ENCODE data around the gene SCYGR2. TPM values are rescaled to one million over a fixed set of nuclear protein-coding genes. Genes with fewer than 3 reads are reported as not detected.

SCYGR2 gene
- total RNA-seq, 1 experiment from 2014 or later, result not detected

DNA sequence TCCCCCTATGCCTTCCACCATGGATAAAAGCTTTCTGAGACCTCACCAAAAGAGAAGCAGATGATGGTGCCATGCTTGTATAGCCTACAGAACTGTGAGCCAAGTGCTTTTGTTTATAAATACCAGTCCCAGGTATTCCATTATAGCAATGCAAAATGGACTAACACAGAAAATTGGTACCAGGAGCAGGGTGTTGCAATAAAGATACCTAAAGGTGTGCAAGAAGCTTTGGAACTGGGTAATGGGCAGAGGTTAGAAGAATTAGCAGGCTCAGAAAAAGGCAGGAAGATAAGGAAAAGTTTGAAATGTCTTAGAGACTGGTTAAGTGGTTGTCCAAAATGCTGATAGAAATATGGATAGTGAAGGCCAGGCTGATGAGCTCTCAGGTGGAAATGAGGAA lies 16.3 kb upstream of the SCYGR2 start:
- Histone ChIP-seq H3K9ac (ENCODE audit: low read length) (no peak overlapping the region), H3K4me2 (ENCODE audit: low read length) (no peak overlapping the region), H3F3A (ENCODE audit: low read length, unreplicated experiment) (no peaks in the 10 kb centered on the region), H3K4me3 (ENCODE audit: low read length) (no peak overlapping the region), H3K79me2 (ENCODE audit: low read length) (no peaks in the 10 kb centered on the region), H3K27ac (ENCODE audit: low read length) (no peak overlapping the region), H4K20me1 (ENCODE audit: low read length) (no peaks in the 10 kb centered on the region), H2AFZ (ENCODE audit: low read length) (no peak overlapping the region), H3K36me3 (ENCODE audit: low read depth, low read length) (no peaks in the 10 kb centered on the region), H3K27me3 (ENCODE audit: low read length) (no peaks in the 10 kb centered on the region), H3K9me2 (replicated peaks; ENCODE audit: low read length) (no peaks in the 10 kb centered on the region), H3K9me3 (ENCODE audit: low read length) (no peaks in the 10 kb centered on the region), H3K4me1 (ENCODE audit: insufficient read depth, low read length) (no peaks in the 10 kb centered on the region)
- no TSS peak for BruUV-seq (replicated peaks)
- intact Hi-C loops (cut with micrococcal nuclease), result no loop called here
- TF ChIP-seq EZH2phosphoT487 (IDR thresholded peaks at IDR 0.05; ENCODE audit: borderline replicate concordance, low read length), result no peak
- TF ChIP-seq, protein P1, sequence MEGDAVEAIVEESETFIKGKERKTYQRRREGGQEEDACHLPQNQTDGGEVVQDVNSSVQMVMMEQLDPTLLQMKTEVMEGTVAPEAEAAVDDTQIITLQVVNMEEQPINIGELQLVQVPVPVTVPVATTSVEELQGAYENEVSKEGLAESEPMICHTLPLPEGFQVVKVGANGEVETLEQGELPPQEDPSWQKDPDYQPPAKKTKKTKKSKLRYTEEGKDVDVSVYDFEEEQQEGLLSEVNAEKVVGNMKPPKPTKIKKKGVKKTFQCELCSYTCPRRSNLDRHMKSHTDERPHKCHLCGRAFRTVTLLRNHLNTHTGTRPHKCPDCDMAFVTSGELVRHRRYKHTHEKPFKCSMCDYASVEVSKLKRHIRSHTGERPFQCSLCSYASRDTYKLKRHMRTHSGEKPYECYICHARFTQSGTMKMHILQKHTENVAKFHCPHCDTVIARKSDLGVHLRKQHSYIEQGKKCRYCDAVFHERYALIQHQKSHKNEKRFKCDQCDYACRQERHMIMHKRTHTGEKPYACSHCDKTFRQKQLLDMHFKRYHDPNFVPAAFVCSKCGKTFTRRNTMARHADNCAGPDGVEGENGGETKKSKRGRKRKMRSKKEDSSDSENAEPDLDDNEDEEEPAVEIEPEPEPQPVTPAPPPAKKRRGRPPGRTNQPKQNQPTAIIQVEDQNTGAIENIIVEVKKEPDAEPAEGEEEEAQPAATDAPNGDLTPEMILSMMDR (conservative IDR thresholded peaks at IDR 0.05; ENCODE audit: low read depth, low read length), result no peak
- TF ChIP-seq EZH2 (IDR thresholded peaks at IDR 0.05; ENCODE audit: low read length, unreplicated experiment), result no peak
- ChIA-PET CTCF (no interaction called here), POLR2A (ENCODE audit: unreplicated experiment) (no interaction called here)
- DNase-seq (no peak), ATAC-seq (no peak)

DNA sequence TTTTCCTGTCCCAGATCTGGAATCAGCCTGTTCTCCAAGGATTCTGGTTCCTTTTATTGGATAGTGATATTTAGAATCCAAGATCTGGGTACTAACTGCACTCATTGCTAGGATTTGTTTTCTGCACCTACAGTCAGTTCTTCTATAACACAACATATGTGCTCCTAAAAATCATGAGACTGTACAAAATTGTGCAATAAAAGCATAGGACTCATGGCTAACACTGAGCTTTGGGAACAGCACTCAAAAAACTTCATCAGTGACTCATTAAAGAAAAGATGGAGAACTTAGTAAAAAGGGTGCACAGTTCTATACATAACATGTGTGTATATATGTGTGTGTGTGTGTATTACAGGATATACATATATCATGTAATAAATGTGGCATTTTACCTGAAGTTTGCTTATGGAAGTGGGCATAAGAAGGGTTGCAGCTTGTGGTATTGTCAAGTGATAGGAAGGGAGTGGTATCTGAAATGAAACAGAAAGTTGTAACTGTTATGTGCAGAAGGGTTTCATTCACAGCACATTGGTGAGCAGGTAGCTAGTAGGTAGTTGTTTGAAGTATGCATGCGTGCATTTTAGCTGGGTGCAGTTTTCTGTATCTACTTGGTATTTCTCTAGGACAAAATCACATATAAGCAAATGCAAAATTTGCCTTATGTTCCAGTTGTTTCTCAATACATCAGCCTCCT lies 5.9 kb upstream of the SCYGR2 start:
- Histone ChIP-seq H3K36me3 (ENCODE audit: low read depth, low read length) (no peaks in the 10 kb centered on the region), H3K27ac (ENCODE audit: low read length) (no peak overlapping the region), H3K4me3 (ENCODE audit: low read length) (no peak overlapping the region), H3K4me2 (ENCODE audit: low read length) (no peak overlapping the region), H3K4me1 (ENCODE audit: insufficient read depth, low read length) (no peaks in the 10 kb centered on the region; the same call in 1 of the 2 replicates), H2AFZ (ENCODE audit: low read length) (no peak overlapping the region), H3K9ac (ENCODE audit: low read length) (no peak overlapping the region), H3K9me2 (replicated peaks; ENCODE audit: low read length) (no peaks in the 10 kb centered on the region), H3K79me2 (ENCODE audit: low read length) (no peaks in the 10 kb centered on the region), H4K20me1 (ENCODE audit: low read length) (no peaks in the 10 kb centered on the region), H3K27me3 (ENCODE audit: low read length) (no peaks in the 10 kb centered on the region; the same call in 1 of the 2 replicates), H3K9me3 (ENCODE audit: low read length) (no peaks in the 10 kb centered on the region), H3F3A (ENCODE audit: low read length, unreplicated experiment) (no peaks in the 10 kb centered on the region)
- ATAC-seq, result no peak
- ChIA-PET CTCF (no interaction called here), POLR2A (ENCODE audit: unreplicated experiment) (no interaction called here)
- DNase-seq, result no peak
- TF ChIP-seq, protein P1 (conservative IDR thresholded peaks at IDR 0.05; ENCODE audit: low read depth, low read length), result no peak
- TF ChIP-seq EZH2phosphoT487 (IDR thresholded peaks at IDR 0.05; ENCODE audit: borderline replicate concordance, low read length), result no peak
- TF ChIP-seq EZH2 (IDR thresholded peaks at IDR 0.05; ENCODE audit: low read length, unreplicated experiment), result no peak
- BruUV-seq (replicated peaks), result no TSS peak
- intact Hi-C loops (cut with micrococcal nuclease), result no loop called here

DNA sequence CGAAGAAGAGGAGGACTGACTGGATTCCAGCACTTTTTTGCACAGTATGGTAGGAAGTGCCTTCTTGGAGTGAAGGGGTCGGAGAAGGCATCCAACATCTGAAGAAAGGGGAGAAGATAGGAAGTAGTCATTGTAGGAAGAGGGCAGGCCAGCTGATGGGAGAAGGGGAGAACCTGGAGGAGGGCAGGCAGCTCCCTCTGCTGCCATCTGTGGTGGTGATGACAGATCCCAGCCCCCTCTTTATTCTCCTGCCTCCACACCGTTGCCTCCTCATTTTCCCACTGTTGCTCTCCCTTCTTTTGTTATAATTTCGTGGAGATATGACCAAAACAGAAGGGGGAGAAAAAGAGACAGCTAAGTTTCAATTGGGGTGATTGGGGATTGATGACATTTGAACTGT lies 2.9 kb upstream of the SCYGR2 start:
- CTCF ChIA-PET, result no interaction called here
- Histone ChIP-seq H3K4me1 (ENCODE audit: insufficient read depth, low read length) (peaks cover 6% of the 10 kb centered on the region; the same call in 1 of the 2 replicates), H3K36me3 (ENCODE audit: low read depth, low read length) (no peaks in the 10 kb centered on the region), H3K27ac (ENCODE audit: low read length) (no peak overlapping the region), H2AFZ (ENCODE audit: low read length) (no peak overlapping the region), H3K79me2 (ENCODE audit: low read length) (no peaks in the 10 kb centered on the region), H3K4me2 (ENCODE audit: low read length) (no peak overlapping the region), H3K9me3 (ENCODE audit: low read length) (no peaks in the 10 kb centered on the region), H3K9me2 (replicated peaks; ENCODE audit: low read length) (no peaks in the 10 kb centered on the region), H3K9ac (ENCODE audit: low read length) (no peak overlapping the region), H3F3A (ENCODE audit: low read length, unreplicated experiment) (no peaks in the 10 kb centered on the region), H3K4me3 (ENCODE audit: low read length) (no peak overlapping the region), H3K27me3 (ENCODE audit: low read length) (no peaks in the 10 kb centered on the region), H4K20me1 (ENCODE audit: low read length) (no peaks in the 10 kb centered on the region)
- no TSS peak for BruUV-seq (replicated peaks)
- DNase-seq (no peak), ATAC-seq (no peak)
- intact Hi-C loops (cut with micrococcal nuclease), result no loop called here
- POLR2A ChIA-PET (ENCODE audit: unreplicated experiment), result no interaction called here
- TF ChIP-seq EZH2phosphoT487 (IDR thresholded peaks at IDR 0.05; ENCODE audit: borderline replicate concordance, low read length) (no peak), EZH2 (IDR thresholded peaks at IDR 0.05; ENCODE audit: low read length, unreplicated experiment) (no peak)
- TF ChIP-seq, protein P1 (conservative IDR thresholded peaks at IDR 0.05; ENCODE audit: low read depth, low read length), result no peak
